CD14-positive monocyte (primary cell): Measurements from ENCODE around the gene ALKBH6. TPM values are rescaled to one million over a fixed set of nuclear protein-coding genes. Genes with fewer than 3 reads are reported as not detected.

Source experiments
- DNase-seq, 3 donors: peaks; one replicate each; pipeline ENCODE4 v3.0.0-alpha.2; 2011 to 2022
- H2AFZ ChIP-seq: 2 replicates; pipeline ENCODE4 v1.6.0; 2012; ENCODE audit warnings: mild to moderate bottlenecking, low read depth, low read length, inconsistent platforms; ENCODE audit not compliant: insufficient read depth, poor library complexity, severe bottlenecking
- H3K27ac ChIP-seq, 2 donors: 1 replicate in 1 of 2; 2 replicates in 1 of 2; pipeline ENCODE4 v1.5.1; 2012 to 2013; ENCODE audit warnings: low read length in 2 of 2, control low read depth in 1 of 2, inconsistent platforms in 1 of 2, low read depth in 1 of 2, mild to moderate bottlenecking in 1 of 2
- H3K27me3 ChIP-seq, 2 donors: one replicate each; pipeline versions ENCODE4 v1.6.0 to v1.6.1; 2011 to 2013; ENCODE audit warnings: low read length in 2 of 2; ENCODE audit not compliant: control insufficient read depth in 2 of 2, insufficient read depth in 2 of 2
- H3K36me3 ChIP-seq, 2 donors: replicated peaks in 1 of 2; 1 replicate in 1 of 2; 2 replicates in 1 of 2; pipeline versions ENCODE4 v1.5.1 to v1.6.1; 2012 to 2013; ENCODE audit warnings: low read length in 2 of 2, control low read depth in 1 of 2, inconsistent platforms in 1 of 2, mild to moderate bottlenecking in 1 of 2; ENCODE audit not compliant: insufficient read depth in 2 of 2, control insufficient read depth in 1 of 2
- H3K4me1 ChIP-seq, 2 donors: 1 replicate in 1 of 2; 2 replicates in 1 of 2; pipeline versions ENCODE4 v1.5.1 to v1.6.1; 2012 to 2013; ENCODE audit warnings: low read length in 2 of 2, control low read depth in 1 of 2, inconsistent platforms in 1 of 2, mild to moderate bottlenecking in 1 of 2, moderate library complexity in 1 of 2; ENCODE audit not compliant: insufficient read depth in 2 of 2, control insufficient read depth in 1 of 2
- H3K4me2 ChIP-seq: replicated peaks from 2 replicates; pipeline ENCODE3; 2012; ENCODE audit warnings: low read length, moderate library complexity, mild to moderate bottlenecking; ENCODE audit not compliant: poor library complexity, severe bottlenecking; ENCODE audit errors: extremely low read depth
- H3K4me3 ChIP-seq, 3 experiments: fragments of 200-600 bp in 1 of 3; sonication (generic) in 1 of 3; replicated peaks in 1 of 3; 1 replicate in 2 of 3; 2 replicates in 1 of 3; pipeline ENCODE4 v1.5.1; 2011 to 2013; ENCODE audit warnings: low read length in 3 of 3, mild to moderate bottlenecking in 3 of 3, control low read depth in 2 of 3, low read depth in 2 of 3, inconsistent platforms in 1 of 3, moderate library complexity in 1 of 3
- H3K79me2 ChIP-seq: 2 replicates; pipeline ENCODE4 v1.6.0; 2012; ENCODE audit warnings: mild to moderate bottlenecking, control low read depth, inconsistent platforms, low read length, moderate library complexity; ENCODE audit not compliant: insufficient read depth
- H3K9ac ChIP-seq: 2 replicates; pipeline ENCODE4 v1.6.0; 2017; ENCODE audit warnings: low read length, mild to moderate bottlenecking; ENCODE audit not compliant: insufficient read depth, poor library complexity, severe bottlenecking
- H3K9me3 ChIP-seq, 2 donors: replicated peaks in 1 of 2; 1 replicate in 1 of 2; 2 replicates in 1 of 2; pipeline versions ENCODE4 v1.5.1 to v1.6.1; 2012 to 2013; ENCODE audit warnings: low read length in 2 of 2, control low read depth in 1 of 2; ENCODE audit not compliant: control insufficient read depth in 1 of 2, insufficient read depth in 1 of 2
- H4K20me1 ChIP-seq: 2 replicates; pipeline ENCODE4 v1.6.0; 2012; ENCODE audit warnings: mild to moderate bottlenecking, low read length, control low read depth, moderate library complexity; ENCODE audit not compliant: insufficient read depth
- H3K27ac Mint-ChIP-seq, 7 donors: one replicate each; pipeline ENCODE4 v1.8.0; 2020; ENCODE audit warnings: mild to moderate bottlenecking in 7 of 7, mixed read lengths in 7 of 7, moderate library complexity in 6 of 7, inconsistent platforms in 2 of 7
- H3K27me3 Mint-ChIP-seq, 3 donors: one replicate each; pipeline ENCODE4 v1.8.0; 2021 to 2022; ENCODE audit warnings: low read depth in 3 of 3, mild to moderate bottlenecking in 3 of 3, mixed read lengths in 3 of 3, moderate library complexity in 3 of 3, inconsistent platforms in 1 of 3
- H3K36me3 Mint-ChIP-seq, 2 donors: one replicate each; pipeline ENCODE4 v1.8.0; 2020; ENCODE audit warnings: mixed read lengths in 2 of 2, inconsistent platforms in 1 of 2, mild to moderate bottlenecking in 1 of 2
- H3K4me1 Mint-ChIP-seq: one replicate; pipeline ENCODE4 v1.8.0; 2020; ENCODE audit warnings: mild to moderate bottlenecking, mixed read lengths
- H3K4me3 Mint-ChIP-seq, 2 donors: one replicate each; pipeline ENCODE4 v1.8.0; 2020; ENCODE audit warnings: mild to moderate bottlenecking in 2 of 2, mixed read lengths in 2 of 2, moderate library complexity in 1 of 2
- H3K9me3 Mint-ChIP-seq, 7 donors: one replicate each; pipeline ENCODE4 v1.8.0; 2020 to 2022; ENCODE audit warnings: mixed read lengths in 7 of 7, mild to moderate bottlenecking in 6 of 7, moderate library complexity in 6 of 7, inconsistent platforms in 2 of 7
- WGBS: methylation state at CpG from one replicate; pipeline ENCODE4 v1.1.5; 2013; ENCODE audit warnings: missing lambda C conversion rate; ENCODE audit not compliant: insufficient coverage; 5-methylcytosine and 5-hydroxymethylcytosine counted together
- intact Hi-C, 2 donors: fragments of 100-400 bp; cut with micrococcal nuclease; formaldehyde crosslinking; loops; one replicate each; pipeline versions ENCODE4 v1.15.0 to v1.15.1; 2023
- polyA plus RNA-seq, 3 donors: library from polyadenylated mRNA; depleted of rRNA in 1 of 3; unstranded in 2 of 3; stranded (reverse) in 1 of 3; fragments of 300-500 nt in 2 of 3; fragments of >200 nt in 1 of 3; fragmentation: Illumina TruSeq in 2 of 3; gene quantifications; 1 replicate in 2 of 3; 2 replicates in 1 of 3; pipeline ENCODE4 v1.2.3, GENCODE V29; 2012 to 2021
- TF ChIP-seq, protein P1 (sequence below): fragments of 200-600 bp; IDR thresholded peaks from one replicate; pipeline ENCODE4 v1.8.0; 2022; ENCODE audit warnings: antibody characterized with exemption, mild to moderate bottlenecking

The ALKBH6 gene
- polyA plus RNA-seq, 3 donors: 13.1 to 29.3 (median 16.1) TPM

DNA sequence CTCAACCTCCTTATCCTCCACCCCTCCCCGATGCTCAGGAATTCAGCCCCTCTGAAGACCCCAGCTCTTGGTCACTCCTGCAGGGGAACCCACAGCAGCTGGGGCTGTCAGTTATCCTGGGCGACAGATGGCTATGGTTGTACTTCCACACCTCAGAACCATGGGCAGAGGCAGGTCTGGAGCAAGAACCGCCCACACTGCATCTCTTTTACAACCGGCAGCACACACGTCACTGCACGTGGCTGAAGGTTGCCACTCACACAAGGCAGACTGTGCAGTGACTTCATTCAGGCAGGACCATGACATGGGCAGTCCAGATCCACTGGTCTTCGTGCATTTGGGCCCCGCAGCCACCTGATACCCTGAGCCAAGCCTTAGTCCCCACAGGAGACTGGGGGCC lies 40.5 kb downstream of the ALKBH6 start:
- H3K27ac Mint-ChIP-seq: no peak overlapping the region
- intact Hi-C loops: no loop called here
- H3K9me3 Mint-ChIP-seq: peaks cover 0 to 2% (median 0%) of the 10 kb centered on the region in 7 donors

DNA sequence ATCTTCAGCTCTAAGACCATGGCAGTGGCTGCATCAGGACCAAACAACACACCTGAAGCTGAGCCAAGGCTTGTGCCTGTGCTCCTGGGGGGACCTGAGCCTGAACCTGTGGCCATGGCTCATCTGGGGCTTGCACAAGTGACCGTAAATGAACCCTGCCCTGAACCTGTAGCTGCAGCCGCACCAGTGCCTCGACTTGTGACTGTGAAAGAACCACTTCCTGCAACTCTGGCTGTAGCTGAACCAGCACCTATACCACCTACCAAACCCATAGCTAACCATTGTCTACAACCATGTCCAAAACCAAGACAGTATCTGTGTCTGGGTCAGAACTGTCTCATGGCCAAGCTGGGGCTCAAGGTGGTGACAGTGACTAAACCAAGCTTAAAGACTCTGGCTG lies 47.2 kb downstream of the ALKBH6 start:
- Histone ChIP-seq H3K79me2 (no peaks in the 10 kb centered on the region), H4K20me1 (no peaks in the 10 kb centered on the region), H3K36me3 (no peaks in the 10 kb centered on the region), H3K9ac (no peak overlapping the region), H3K27ac (no peak overlapping the region), H3K27me3 (no peaks in the 10 kb centered on the region), H3K4me1 (no peaks in the 10 kb centered on the region), H3K9me3 (no peaks in the 10 kb centered on the region), H2AFZ (no peak overlapping the region), H3K4me2 (no peak overlapping the region), H3K4me3 (no peak overlapping the region)
- H3K4me3 Mint-ChIP-seq: no peak overlapping the region
- TF ChIP-seq, protein P1, sequence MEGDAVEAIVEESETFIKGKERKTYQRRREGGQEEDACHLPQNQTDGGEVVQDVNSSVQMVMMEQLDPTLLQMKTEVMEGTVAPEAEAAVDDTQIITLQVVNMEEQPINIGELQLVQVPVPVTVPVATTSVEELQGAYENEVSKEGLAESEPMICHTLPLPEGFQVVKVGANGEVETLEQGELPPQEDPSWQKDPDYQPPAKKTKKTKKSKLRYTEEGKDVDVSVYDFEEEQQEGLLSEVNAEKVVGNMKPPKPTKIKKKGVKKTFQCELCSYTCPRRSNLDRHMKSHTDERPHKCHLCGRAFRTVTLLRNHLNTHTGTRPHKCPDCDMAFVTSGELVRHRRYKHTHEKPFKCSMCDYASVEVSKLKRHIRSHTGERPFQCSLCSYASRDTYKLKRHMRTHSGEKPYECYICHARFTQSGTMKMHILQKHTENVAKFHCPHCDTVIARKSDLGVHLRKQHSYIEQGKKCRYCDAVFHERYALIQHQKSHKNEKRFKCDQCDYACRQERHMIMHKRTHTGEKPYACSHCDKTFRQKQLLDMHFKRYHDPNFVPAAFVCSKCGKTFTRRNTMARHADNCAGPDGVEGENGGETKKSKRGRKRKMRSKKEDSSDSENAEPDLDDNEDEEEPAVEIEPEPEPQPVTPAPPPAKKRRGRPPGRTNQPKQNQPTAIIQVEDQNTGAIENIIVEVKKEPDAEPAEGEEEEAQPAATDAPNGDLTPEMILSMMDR: no peak
- H3K27ac Mint-ChIP-seq: peak overlapping the region in 1 of 7 donors; percentile 77
- intact Hi-C loops: no loop called here
- no CpG with 5 or more reads among the region's 3 CpGs for WGBS
- H3K9me3 Mint-ChIP-seq: no peaks in the 10 kb centered on the region
- no peaks in the 10 kb centered on the region for H3K4me1 Mint-ChIP-seq
- H3K36me3 Mint-ChIP-seq: no peaks in the 10 kb centered on the region
- no peak for DNase-seq
- H3K27me3 Mint-ChIP-seq: peaks cover 4 to 15% (median 8%) of the 10 kb centered on the region in 3 donors

More for the DNA sequence above, 40.5 kb downstream of the ALKBH6 start:
- TF ChIP-seq, protein P1: no peak
- H3K27ac ChIP-seq: no peak overlapping the region
- no peaks in the 10 kb centered on the region for H3K27me3 ChIP-seq
- H3K36me3 ChIP-seq: no peaks in the 10 kb centered on the region
- H2AFZ ChIP-seq: no peak overlapping the region
- H3K4me1 ChIP-seq: no peaks in the 10 kb centered on the region
- no peak overlapping the region for H3K4me3 Mint-ChIP-seq
- H3K9me3 ChIP-seq: no peaks in the 10 kb centered on the region
- H3K4me2 ChIP-seq: no peak overlapping the region
- DNase-seq: no peak
- 42% methylated on average over 8 of the region's 8 CpGs for WGBS
- no peaks in the 10 kb centered on the region for H3K36me3 Mint-ChIP-seq
- H4K20me1 ChIP-seq: no peaks in the 10 kb centered on the region
- no peaks in the 10 kb centered on the region for H3K79me2 ChIP-seq
- H3K4me3 ChIP-seq: no peak overlapping the region
- H3K9ac ChIP-seq: no peak overlapping the region
- peaks cover 5 to 17% (median 16%) of the 10 kb centered on the region in 3 donors for H3K27me3 Mint-ChIP-seq
- H3K4me1 Mint-ChIP-seq: no peaks in the 10 kb centered on the region
